Measurements from ENCODE around the gene TSPYL6.
"Not testable (repeated sequence)": the region's sequence is repeated elsewhere in the genome, so short reads cannot be mapped to it uniquely, and the experiment has no call there.

TSPYL6 gene

GRCh38 chr2:54256091-54256694, at the start of gene TSPYL6:
TSS of gene TSPYL6 (minus strand) at chr2:54256229. CDS start at chr2:54256151, 78 bp downstream.
- DNase-seq (ENCODE audit: low spot score) = no peak

DNA sequence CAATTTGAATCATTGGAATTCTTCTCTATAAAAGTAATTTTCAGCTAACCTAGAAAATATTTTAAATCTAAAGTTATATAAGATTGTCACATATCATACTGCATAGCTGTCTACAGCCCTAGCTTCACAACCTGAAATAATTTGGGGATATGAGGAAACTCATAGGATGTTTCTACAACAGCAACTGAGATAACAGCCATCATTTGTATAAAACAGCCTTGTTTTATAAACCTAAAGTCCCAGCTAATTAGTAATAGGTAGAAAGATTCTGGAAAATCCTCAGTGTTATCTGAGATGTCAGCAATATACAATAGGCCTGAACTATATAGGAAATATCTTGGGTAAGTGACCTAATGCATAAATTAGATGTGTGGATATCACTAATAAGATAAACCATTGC, 47.6 kb upstream of the TSPYL6 start:
- no peak for DNase-seq (ENCODE audit: low spot score)

DNA sequence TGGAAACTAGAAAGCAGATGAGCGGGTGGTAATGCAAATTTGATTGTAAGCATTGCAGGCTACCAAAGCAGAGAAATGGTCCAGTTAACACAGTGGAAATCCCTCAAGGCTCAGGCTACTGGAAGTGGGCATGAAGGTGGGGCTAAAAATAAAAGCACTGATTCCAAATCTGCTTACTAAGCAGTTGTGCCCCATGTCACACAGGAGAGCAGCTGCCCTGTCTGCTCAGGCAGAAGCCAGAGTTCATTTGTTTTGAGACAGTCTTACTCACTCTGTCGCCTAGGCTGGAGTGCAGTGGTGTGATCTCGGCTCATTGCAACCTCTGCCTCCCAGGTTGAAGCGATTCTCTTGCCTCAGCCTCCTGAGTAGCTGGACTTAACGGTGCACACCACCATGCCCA, 42.5 kb upstream of the TSPYL6 start:
- no peak for DNase-seq (ENCODE audit: low spot score)

GRCh38 chr2:54295911-54296310, 39.9 kb upstream of the TSPYL6 start:
- no peak for DNase-seq (ENCODE audit: low spot score)

DNA sequence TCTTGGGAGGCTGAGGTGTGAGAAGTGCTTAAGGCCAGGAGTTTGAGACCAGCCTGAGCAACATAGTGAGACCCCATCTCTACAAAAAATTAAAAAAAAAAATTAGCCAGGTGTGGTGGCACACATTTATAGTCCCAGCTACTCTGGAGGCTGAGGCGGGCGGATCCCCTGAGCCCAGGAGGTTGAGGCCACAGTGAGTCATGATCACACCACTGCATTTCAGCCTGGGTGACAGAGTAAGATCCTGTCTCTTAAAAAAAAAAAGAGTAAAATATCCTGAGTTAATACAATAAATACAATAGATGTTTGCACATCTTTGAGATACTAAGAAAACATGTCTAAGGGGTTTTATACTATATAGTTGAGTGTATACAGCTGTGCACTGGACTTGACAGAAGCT, 38.6 kb upstream of the TSPYL6 start:
- not testable (repeated sequence) for DNase-seq (ENCODE audit: low spot score)

DNA sequence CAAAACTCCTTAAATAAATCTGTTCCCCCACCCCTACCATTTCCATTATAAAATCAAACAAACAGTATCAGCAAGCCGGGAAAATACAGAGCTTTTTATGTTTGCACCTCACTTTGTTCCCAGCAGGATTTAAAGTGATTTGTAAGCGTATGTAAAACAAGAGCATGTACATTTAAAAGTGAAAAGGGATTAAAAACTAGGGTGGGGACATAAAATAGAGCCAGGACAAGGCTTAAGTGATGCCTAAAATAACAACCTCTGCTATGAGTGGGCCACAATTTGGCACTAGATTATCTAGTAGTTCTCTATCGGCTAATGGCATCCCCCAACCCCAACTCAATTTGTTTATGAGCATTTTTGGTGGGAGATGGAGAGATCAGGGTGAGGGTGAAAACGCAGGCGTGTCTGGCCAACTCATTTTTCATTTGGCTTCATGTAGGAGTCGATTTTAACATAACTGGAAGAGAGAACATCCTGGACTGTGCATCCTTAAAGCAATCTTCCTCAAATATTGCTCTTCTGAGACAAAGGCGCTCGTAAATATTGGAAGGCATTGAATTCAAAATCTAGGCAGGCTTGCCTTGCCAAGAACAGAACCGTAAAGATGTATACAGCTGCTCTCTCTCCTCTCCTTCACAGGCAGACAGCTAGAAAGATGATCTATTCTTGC, 34.5 kb upstream of the TSPYL6 start:
- DNase-seq (ENCODE audit: low spot score) = no peak

- DNase-seq (ENCODE audit: low spot score) = no peak
These were observed 33.9 kb upstream of the TSPYL6 start for GRCh38 chr2:54289917-54290316.

DNA sequence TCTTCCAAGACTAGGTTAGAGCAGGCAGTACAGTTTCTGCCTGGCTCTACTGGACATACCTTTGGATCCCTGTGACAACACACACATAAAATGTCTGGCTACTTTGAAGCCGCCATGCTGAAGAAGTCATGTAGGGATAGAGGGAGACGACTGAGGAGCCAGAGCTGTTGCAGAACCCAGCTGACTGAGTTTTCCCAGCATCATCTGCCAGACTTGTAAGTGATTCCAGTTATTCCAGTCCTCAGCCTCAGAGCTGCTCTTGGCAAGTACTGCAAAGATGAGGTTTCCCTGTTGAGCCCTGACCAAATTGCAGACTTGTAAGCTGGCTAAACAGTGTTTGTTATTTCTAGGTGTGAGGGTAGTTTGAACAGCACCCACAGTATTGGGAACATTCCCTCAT, 31.5 kb upstream of the TSPYL6 start:
- no peak for DNase-seq (ENCODE audit: low spot score)

DNA sequence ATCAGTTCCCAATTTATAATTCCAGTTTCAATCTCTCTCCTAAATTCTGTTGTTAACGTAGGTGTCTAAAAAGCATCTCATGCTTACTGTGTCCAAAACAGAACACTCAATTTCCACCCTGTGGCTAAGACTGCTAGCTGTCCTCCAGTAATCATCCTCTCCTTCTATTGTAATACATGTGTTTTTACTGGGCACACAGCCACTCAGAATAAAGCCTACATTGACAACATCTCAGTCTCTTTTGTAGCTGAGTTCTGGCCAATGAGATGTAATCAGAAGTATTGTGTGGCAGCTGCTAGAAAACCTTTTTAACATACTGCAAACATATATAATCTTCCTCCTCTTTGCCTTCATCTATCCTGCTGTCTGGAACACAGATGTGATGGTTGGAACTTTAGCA, 29.4 kb upstream of the TSPYL6 start:
- peak; percentile 76 for DNase-seq (ENCODE audit: low spot score)

DNA sequence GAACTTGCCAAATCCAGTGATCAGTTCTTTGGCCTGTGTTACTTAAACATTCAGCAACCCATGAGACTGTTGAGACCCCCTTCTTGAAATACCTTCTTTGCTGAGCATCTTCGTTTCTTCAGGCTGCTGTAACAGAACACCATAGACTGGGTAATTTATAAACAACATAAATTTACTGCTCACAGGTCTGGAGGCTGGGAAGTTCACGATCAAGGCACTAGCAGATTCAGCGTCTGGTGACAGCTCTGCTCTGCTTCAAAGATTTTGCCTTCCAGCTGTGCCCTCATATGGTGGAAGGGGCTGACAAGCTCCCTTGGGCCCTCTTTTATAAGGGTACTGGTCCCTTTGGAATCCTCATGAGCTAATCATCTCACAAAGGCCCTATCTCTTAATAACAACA, 28.8 kb upstream of the TSPYL6 start:
- DNase-seq (ENCODE audit: low spot score) = no peak

DNA sequence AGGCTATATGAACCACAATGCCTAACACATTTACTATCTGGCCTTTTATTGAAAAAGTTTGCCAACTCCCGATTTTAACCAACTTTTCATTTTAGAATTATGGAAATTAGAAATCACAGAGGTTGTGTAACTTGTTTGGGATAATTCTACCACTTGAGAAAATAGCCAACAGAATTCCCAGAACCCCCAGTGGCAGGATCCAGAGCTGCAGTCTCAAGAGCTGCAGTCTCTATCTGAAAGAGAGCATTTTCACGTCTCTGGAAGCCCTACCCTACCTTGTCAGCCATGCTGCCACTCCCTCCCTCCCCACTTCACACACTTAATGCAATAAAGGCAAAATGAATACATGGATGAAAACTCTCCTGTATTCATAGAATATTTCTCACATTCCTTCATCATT, 23.4 kb upstream of the TSPYL6 start:
- no peak for DNase-seq (ENCODE audit: low spot score)

GRCh38 chr2:54275541-54275940, 19.5 kb upstream of the TSPYL6 start:
- DNase-seq (ENCODE audit: low spot score) = no peak

GRCh38 chr2:54274781-54275242, 18.8 kb upstream of the TSPYL6 start:
- peak; percentile 40 for DNase-seq (ENCODE audit: low spot score)

- DNase-seq (ENCODE audit: low spot score) = no peak
These were observed 16.0 kb upstream of the TSPYL6 start for GRCh38 chr2:54271843-54272627.

DNA sequence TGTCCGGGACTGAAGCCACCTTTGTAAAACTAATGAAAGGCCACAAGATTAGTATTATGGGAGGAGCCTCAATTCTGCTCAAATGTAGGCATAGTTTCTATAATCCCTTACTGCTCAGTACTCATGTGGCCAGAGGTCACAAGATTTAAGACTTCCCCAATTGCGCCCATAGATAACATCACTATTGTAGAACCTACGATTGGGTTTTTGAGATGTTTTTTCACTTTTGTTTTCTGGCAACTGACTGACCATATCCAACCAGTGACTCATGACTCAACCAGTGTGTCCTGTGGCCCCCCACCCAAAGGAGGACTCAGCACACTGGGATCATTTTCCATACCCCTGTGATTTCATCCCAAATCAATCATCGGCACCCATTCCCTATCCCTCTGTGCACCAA, 15.2 kb upstream of the TSPYL6 start:
- DNase-seq (ENCODE audit: low spot score) = no peak

DNA sequence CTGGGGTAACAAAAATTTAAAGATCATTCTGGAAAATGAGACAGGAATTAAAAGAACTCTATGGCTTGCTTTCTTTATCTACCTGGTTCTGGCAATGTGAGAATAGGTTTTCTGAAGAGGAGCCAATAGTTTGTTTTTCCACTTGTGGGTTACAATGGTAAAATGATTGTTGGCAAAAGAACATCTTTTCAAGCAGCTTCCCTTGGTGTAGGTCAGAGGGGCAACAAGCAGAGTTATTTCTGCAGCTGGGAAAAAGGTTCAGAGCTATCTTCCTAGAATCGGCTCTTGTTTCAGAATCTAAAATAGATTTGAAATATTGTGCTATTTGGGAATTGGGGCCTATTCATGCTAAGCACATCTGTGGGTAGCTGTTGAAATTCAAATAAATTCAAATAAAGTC, 11.5 kb upstream of the TSPYL6 start:
- no peak for DNase-seq (ENCODE audit: low spot score)

DNA sequence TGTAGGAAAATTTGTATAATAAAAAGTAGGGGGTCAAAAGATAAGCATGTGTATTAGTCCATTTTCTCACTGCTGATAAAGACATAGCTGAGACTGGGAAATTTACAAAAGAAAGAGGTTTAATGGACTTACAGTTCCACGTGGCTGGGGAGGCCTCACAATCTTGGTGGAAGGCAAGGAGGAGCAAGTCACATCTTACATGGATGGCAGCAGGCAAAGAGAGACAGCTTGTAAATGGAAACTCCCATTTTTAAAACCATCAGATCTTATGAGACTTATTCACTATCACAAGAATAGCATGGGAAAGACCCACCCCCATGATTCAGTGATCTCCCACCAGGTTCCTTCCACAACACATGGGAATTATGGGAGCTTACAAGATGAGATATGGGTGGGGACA, 9.1 kb upstream of the TSPYL6 start:
- not testable (repeated sequence) for DNase-seq (ENCODE audit: low spot score)

GRCh38 chr2:54262015-54262765, 6.2 kb upstream of the TSPYL6 start:
- DNase-seq (ENCODE audit: low spot score) = no peak

- no peak for DNase-seq (ENCODE audit: low spot score)
These were observed 5.5 kb upstream of the TSPYL6 start for GRCh38 chr2:54261537-54261936.

DNA sequence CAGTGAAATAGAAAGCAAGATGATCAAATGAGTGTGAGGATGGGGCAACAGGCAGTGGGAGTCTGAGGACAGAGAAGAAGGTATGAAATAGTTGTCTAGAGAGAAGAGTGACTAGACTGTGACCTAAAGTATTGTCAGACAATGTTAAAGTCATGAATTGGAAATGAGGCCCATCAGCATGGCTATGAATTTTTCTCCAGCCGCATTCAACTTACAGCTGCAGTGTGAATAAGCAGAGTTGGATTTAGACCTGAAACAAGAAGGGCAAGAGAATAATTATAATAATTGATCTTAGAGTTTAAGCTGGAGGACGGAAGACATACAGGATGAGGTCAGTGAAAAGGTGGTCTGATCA, 4.2 kb upstream of the TSPYL6 start:
- no peak for DNase-seq (ENCODE audit: low spot score)

DNA sequence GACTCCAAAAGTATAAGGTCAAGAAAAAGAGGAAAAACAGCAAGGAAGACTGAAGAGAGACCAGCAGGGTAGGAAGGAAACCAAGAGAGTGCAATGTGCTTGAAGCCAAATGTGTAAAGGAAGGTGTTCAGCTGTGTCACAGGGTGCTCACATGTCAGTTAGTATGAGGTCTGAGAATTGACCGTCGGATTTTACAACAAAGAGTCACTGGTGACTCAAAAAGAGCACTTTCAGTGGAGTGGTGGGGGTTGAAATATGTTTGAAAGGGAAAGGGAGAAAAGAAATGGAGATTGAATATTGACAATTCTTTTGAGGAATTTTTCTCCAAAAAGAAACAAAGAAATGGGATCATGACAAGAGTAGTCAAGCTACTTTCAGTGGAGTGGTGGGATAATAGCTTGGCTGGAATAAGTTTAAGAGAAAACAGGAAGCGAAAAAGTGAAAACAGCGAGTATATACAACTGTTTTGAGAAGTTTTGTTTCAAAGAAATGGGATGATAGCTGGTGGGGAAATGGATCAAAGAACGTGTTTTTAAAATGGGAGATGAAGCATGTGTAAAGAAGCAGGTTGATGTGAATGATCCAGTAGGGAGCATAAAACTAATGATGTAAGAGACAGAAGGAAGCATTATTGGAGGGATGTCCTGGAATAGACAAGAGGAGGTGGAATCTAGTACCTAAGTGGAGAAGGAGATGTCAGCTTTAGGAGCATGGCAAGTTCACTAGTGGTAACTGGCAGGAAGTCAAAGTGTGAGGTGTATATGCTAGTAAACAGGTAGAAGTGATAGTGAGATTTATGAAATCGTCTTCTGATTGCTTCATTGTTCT, 3.6 kb upstream of the TSPYL6 start:
- DNase-seq (ENCODE audit: low spot score) = no peak

- DNase-seq (ENCODE audit: low spot score) = no peak
These were observed 2.1 kb upstream of the TSPYL6 start for GRCh38 chr2:54258166-54258565.
